ENCODE data around the gene SLC7A1. TPM values are rescaled to one million over a fixed set of nuclear protein-coding genes. Genes with fewer than 3 reads are reported as not detected.

The SLC7A1 gene
- total and polyA plus RNA-seq, 3 donors from 2014 or later, result 21.4 to 35.7 (median 27.0) TPM

DNA sequence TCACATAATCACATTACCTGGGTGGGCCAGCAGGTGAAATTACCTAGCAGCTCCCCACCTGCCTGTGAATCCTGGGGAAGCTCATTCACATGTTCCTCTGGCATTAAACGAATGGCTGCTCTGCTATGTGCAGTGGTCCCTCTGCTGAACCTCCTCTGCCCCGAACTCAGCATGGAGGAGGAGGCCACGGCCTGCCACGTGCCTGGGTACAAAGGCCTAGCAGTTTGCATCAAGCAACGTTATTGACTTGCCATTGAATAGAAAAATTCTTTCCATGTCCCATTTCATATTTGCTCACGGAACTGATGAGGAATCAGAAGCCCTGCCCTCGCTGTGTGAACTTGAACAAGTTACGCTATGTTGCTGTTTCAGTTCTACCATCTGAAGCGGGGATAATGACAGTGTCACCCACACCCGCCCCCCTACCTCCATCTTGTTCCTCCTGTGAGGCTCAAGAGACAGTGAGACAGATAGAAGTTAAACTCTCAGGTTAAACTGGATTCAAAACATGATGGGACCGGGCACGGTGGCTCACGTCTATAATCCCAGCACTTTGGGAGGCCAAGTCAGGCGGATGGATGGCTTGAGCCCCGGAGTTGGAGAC, 25.3 kb downstream of the SLC7A1 start:
- no peaks in the 10 kb centered on the region for H3K9me3 ChIP-seq
- peaks cover 6% of the 10 kb centered on the region for H3K4me1 ChIP-seq
- H3K4me3 ChIP-seq, result no peak overlapping the region
- DNase-seq, result no peak
- H3K27me3 ChIP-seq, result no peaks in the 10 kb centered on the region
- no peak overlapping the region for H3K27ac ChIP-seq
- H3K36me3 ChIP-seq (ENCODE audit: low read depth, missing control alignments), result no peaks in the 10 kb centered on the region
- WGBS, 2 donors, result 83 to 94% methylated on average over 15 of the region's 15 CpGs
- TF ChIP-seq CTCF (IDR thresholded peaks at IDR 0.05) (no peak), POLR2A (IDR thresholded peaks at IDR 0.05) (no peak)
- intact Hi-C loops (cut with DNase I; ENCODE audit: low total_unique reads), result no loop called here

DNA sequence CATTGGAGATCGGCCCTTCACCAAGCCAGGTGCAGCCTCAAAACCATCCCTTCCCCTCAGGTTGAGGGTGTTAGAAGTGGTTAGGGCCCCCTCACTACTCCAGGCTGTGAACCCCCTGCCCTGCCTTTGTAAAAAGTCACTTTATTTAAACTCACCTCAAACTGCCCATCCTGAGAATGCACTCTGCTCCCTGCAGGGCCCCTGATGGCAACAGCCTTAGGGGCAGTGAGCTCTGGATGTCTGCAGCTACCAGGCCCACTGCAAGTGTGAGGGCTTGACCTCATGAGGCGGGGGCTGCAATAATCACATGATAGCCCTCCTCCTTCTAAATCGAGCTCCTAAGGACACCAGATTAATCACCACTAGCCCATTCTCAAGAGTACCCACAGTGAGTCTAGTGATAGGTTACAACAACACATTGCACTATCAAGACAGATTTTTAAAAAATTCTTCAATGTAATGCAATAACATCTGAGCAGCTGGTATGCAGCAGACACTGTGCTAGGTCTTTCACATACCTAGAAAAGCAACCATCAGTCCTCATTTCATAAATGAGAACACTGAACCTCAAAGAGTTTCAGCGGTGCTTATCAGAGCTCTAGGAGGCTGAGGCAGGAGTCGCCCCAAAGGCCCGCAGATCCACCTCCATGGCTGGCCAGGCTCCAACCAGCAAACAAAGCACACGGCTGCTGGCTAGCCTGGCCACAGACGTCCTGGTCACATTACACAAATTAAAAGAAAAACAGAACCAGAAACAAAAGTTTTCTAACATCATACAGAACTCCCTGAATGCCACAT, 26.0 kb downstream of the SLC7A1 start:
- Histone ChIP-seq H3K27me3 (no peaks in the 10 kb centered on the region), H3K27ac (no peak overlapping the region), H3K9me3 (no peaks in the 10 kb centered on the region), H3K4me1 (peaks cover 6% of the 10 kb centered on the region), H3K4me3 (no peak overlapping the region), H3K36me3 (ENCODE audit: low read depth, missing control alignments) (no peaks in the 10 kb centered on the region)
- intact Hi-C loops (cut with DNase I; ENCODE audit: low total_unique reads), result no loop called here
- no peak for TF ChIP-seq POLR2A (IDR thresholded peaks at IDR 0.05)
- TF ChIP-seq CTCF (IDR thresholded peaks at IDR 0.05), result no peak
- 65 to 80% methylated on average over 8 of the region's 8 CpGs for whole genome bisulfite sequencing, 2 donors
- DNase-seq, result no peak

GRCh38 chr13:29568731-29569130, 26.8 kb downstream of the SLC7A1 start:
- Histone ChIP-seq H3K27ac (no peak overlapping the region), H3K9me3 (no peaks in the 10 kb centered on the region), H3K4me3 (no peak overlapping the region), H3K27me3 (no peaks in the 10 kb centered on the region), H3K36me3 (ENCODE audit: low read depth, missing control alignments) (no peaks in the 10 kb centered on the region), H3K4me1 (peaks cover 6% of the 10 kb centered on the region)
- no peak for DNase-seq
- TF ChIP-seq POLR2A (IDR thresholded peaks at IDR 0.05) (no peak), CTCF (IDR thresholded peaks at IDR 0.05) (no peak)
- 89 to 95% methylated on average over 9 of the region's 9 CpGs for WGBS, 2 donors
- intact Hi-C loops (cut with DNase I; ENCODE audit: low total_unique reads), result no loop called here

DNA sequence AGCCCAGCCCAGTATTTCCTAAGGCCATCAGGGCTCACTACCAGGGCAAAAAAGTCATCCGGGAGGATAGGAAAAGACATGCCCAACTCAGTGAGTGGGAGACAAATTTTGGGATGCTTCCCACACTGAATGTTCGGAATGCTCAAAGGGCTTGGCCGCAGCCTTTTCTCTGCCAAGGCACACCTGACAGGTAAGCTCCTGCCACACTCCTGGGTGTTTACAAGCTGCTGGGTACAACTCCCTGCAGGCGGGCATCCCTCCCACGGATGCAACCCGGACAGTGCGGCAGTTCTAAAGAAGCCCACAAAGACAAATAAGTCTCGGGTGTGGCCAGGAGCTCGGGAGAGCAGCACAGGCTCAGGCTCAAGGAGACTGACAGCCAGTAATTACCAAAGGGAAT, 28.1 kb downstream of the SLC7A1 start:
- Histone ChIP-seq H3K4me3 (no peak overlapping the region), H3K27me3 (no peaks in the 10 kb centered on the region), H3K4me1 (no peaks in the 10 kb centered on the region), H3K27ac (no peak overlapping the region), H3K36me3 (ENCODE audit: low read depth, missing control alignments) (no peaks in the 10 kb centered on the region), H3K9me3 (no peaks in the 10 kb centered on the region)
- WGBS, 2 donors, result 83 to 85% methylated on average over 5 to 9 of the region's 9 CpGs
- intact Hi-C loops (cut with DNase I; ENCODE audit: low total_unique reads), result no loop called here
- no peak for DNase-seq
- no peak for TF ChIP-seq CTCF (IDR thresholded peaks at IDR 0.05)
- no peak for TF ChIP-seq POLR2A (IDR thresholded peaks at IDR 0.05)
